ENCODE data around the gene CADPS.

The CADPS gene

GRCh38 chr3:62632510-62633294, 242.5 kb downstream of the CADPS start:
- DNase-seq (ENCODE audit: low spot score) = no peak

GRCh38 chr3:62631488-62631887, 243.7 kb downstream of the CADPS start:
- DNase-seq (ENCODE audit: low spot score) = no peak

GRCh38 chr3:62630664-62631063, 244.6 kb downstream of the CADPS start:
- DNase-seq (ENCODE audit: low spot score) = no peak

GRCh38 chr3:62625268-62625667, 249.9 kb downstream of the CADPS start:
- no peak for DNase-seq (ENCODE audit: low spot score)

GRCh38 chr3:62624185-62624584, 251.0 kb downstream of the CADPS start:
- no peak for DNase-seq (ENCODE audit: low spot score)

GRCh38 chr3:62622553-62623174, 252.6 kb downstream of the CADPS start:
- DNase-seq (ENCODE audit: low spot score) = peak; percentile 56

GRCh38 chr3:62621925-62622324, 253.3 kb downstream of the CADPS start:
- DNase-seq (ENCODE audit: low spot score) = no peak

GRCh38 chr3:62621176-62621575, 254.0 kb downstream of the CADPS start:
- DNase-seq (ENCODE audit: low spot score) = no peak

GRCh38 chr3:62615258-62615849, 259.9 kb downstream of the CADPS start:
- no peak for DNase-seq (ENCODE audit: low spot score)

- DNase-seq (ENCODE audit: low spot score) = no peak
These were observed 260.7 kb downstream of the CADPS start for GRCh38 chr3:62614527-62614926.

GRCh38 chr3:62611541-62612240, 263.5 kb downstream of the CADPS start:
- peak; percentile 41 for DNase-seq (ENCODE audit: low spot score)

- no peak for DNase-seq (ENCODE audit: low spot score)
These were observed 267.8 kb downstream of the CADPS start for GRCh38 chr3:62607287-62608029.

- DNase-seq (ENCODE audit: low spot score) = no peak
These were observed 269.7 kb downstream of the CADPS start for GRCh38 chr3:62605413-62606068.

GRCh38 chr3:62604751-62605351, 270.4 kb downstream of the CADPS start:
- no peak for DNase-seq (ENCODE audit: low spot score)

- no peak for DNase-seq (ENCODE audit: low spot score)
These were observed 270.9 kb downstream of the CADPS start for GRCh38 chr3:62604298-62604697.

- DNase-seq (ENCODE audit: low spot score) = no peak
These were observed 272.2 kb downstream of the CADPS start for GRCh38 chr3:62602987-62603386.

GRCh38 chr3:62602129-62602770, 273.0 kb downstream of the CADPS start:
- DNase-seq (ENCODE audit: low spot score) = no peak

- peak; percentile 52 for DNase-seq (ENCODE audit: low spot score)
These were observed 273.8 kb downstream of the CADPS start for GRCh38 chr3:62601238-62602070.

- DNase-seq (ENCODE audit: low spot score) = no peak
These were observed 275.2 kb downstream of the CADPS start for GRCh38 chr3:62600033-62600432.

- no peak for DNase-seq (ENCODE audit: low spot score)
These were observed 277.7 kb downstream of the CADPS start for GRCh38 chr3:62597491-62597890.
